ENCODE measurements around the gene CCM2.
A peak's percentile ranks its signal among the peaks of the same experiment; 100 is the strongest.

CCM2 gene

DNA sequence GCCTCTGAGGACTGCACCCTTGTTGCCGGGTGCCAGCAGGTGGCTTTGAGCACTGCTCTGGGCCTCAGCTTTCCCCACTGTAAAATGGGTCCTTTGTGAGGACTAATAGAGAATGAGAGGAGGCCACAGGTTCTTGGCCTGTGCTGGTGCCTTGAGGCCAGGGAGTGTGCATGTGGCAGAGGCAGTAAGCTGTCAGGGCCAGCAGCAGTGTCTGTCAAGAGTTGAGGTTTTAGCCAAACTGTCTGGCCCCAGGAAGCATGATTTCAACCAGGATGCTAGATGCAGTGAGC, 75.3 kb downstream of the CCM2 start:
- no peaks in the 10 kb centered on the region for H3K27me3 ChIP-seq
- H3K27ac ChIP-seq: no peak overlapping the region
- no peak for TF ChIP-seq Cebpa-rat (IDR thresholded peaks at IDR 0.05)
- peaks cover 63% of the 10 kb centered on the region for H4K20me1 ChIP-seq
- H3K9ac ChIP-seq: no peak overlapping the region
- H3K9me3 ChIP-seq: no peaks in the 10 kb centered on the region
- peaks cover 78% of the 10 kb centered on the region for H3K36me3 ChIP-seq
- H3K4me1 ChIP-seq: peaks cover 7% of the 10 kb centered on the region; the same call in 1 of the 2 replicates
- H3K4me2 ChIP-seq: no peak overlapping the region
- no peak overlapping the region for H3K4me3 ChIP-seq

DNA sequence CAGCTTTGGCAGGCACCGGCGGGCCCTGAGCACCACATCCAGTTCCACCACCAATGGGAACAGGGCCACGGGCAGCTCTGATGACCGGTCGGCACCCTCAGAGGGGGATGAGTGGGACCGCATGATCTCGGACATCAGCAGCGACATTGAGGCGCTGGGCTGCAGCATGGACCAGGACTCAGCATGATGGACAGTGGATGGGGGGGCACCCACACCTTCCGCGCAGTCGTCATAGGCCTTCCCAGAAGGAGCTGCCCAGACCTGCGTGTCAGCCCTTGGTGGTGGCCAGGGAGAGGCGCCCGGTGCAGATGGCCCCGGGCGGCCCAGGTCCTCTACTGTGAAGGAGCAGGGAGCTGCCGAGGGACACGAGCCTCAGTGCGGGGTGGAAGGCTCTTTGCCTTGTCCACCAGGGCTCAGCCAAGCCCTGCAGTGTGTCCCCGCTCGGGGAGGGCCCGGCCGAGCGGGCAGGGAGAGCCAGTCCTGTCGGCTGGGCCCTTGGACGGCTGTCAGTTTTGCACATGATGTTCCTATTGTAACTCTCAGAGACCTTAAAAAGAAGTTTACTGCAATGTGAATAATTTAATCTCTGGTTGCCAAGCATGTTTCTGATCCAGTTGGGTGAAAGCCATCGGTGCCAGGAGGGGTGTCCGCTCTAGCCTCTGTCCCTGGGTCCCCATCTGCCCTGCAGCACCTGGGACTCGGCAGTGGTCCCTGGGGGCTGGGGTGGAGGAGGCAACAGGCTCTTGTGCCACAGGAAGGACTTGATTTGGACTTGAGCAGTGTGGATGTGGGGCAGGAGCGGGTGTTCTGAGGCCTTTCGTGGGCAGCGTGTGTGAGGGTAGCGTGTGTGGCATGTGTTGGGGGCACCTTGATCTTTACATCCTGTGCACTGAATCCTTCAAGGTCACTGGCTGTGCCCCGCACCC, 76.1 kb downstream of the CCM2 start:
- Histone ChIP-seq H3K4me1 (peaks cover 7% of the 10 kb centered on the region; the same call in 1 of the 2 replicates), H3K4me2 (no peak overlapping the region), H3K36me3 (peaks cover 72% of the 10 kb centered on the region), H4K20me1 (peaks cover 56% of the 10 kb centered on the region), H3K27ac (no peak overlapping the region), H3K9ac (no peak overlapping the region), H3K4me3 (no peak overlapping the region), H3K27me3 (no peaks in the 10 kb centered on the region), H3K9me3 (no peaks in the 10 kb centered on the region)
- no peak for TF ChIP-seq Cebpa-rat (IDR thresholded peaks at IDR 0.05)

GRCh38 chr7:45076946-45077345, 76.9 kb downstream of the CCM2 start:
- Histone ChIP-seq H3K27ac (no peak overlapping the region; the same call in 1 of the 2 replicates), H3K36me3 (peaks cover 64% of the 10 kb centered on the region), H3K9me3 (no peaks in the 10 kb centered on the region), H3K4me3 (no peak overlapping the region), H3K4me2 (no peak overlapping the region), H3K4me1 (peaks cover 13% of the 10 kb centered on the region), H3K9ac (no peak overlapping the region), H3K27me3 (no peaks in the 10 kb centered on the region), H4K20me1 (peaks cover 51% of the 10 kb centered on the region)
- no peak for TF ChIP-seq Cebpa-rat (IDR thresholded peaks at IDR 0.05)

GRCh38 chr7:45077579-45077978, 77.6 kb downstream of the CCM2 start:
- Histone ChIP-seq H3K36me3 (peaks cover 58% of the 10 kb centered on the region), H3K4me1 (peaks cover 16% of the 10 kb centered on the region), H3K27me3 (no peaks in the 10 kb centered on the region), H3K9ac (no peak overlapping the region), H4K20me1 (peaks cover 44% of the 10 kb centered on the region), H3K4me2 (no peak overlapping the region), H3K4me3 (no peak overlapping the region), H3K9me3 (no peaks in the 10 kb centered on the region), H3K27ac (no peak overlapping the region)
- no peak for TF ChIP-seq Cebpa-rat (IDR thresholded peaks at IDR 0.05)

DNA sequence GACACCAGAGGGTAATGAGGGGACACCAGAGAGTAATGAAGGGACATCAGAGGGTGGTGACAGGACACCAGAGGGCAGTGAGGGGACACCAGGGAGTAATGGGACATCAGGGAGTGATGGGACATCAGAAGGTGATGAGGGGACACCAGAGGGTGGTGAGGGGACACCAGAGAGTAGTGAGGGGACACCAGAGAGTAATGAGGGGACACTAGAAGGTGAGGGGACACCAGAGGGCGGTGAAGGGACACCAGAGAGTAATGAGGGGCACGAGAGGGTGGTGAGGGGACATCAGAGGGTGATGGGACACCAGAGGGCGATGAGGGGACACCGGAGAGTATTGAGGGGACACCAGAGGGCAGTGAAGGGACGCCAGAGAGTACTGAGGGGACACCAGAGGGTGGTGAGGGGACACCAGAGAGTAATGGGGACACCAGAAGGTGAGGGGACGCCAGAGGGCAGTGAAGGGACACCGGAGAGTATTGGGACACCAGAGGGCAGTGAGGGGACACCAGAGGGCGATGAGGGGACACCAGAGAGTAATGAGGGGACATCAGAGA, 78.2 kb downstream of the CCM2 start:
- no peaks in the 10 kb centered on the region for H3K27me3 ChIP-seq
- H3K9ac ChIP-seq: no peak overlapping the region
- no peak overlapping the region for H3K4me3 ChIP-seq
- no peak for TF ChIP-seq Cebpa-rat (IDR thresholded peaks at IDR 0.05)
- H3K27ac ChIP-seq: no peak overlapping the region
- peaks cover 16% of the 10 kb centered on the region for H3K4me1 ChIP-seq
- peaks cover 51% of the 10 kb centered on the region for H3K36me3 ChIP-seq
- H4K20me1 ChIP-seq: peaks cover 38% of the 10 kb centered on the region
- H3K4me2 ChIP-seq: no peak overlapping the region
- H3K9me3 ChIP-seq: no peaks in the 10 kb centered on the region

- H3K27me3 ChIP-seq: no peaks in the 10 kb centered on the region
- H3K4me2 ChIP-seq: no peak overlapping the region
- no peak overlapping the region for H3K27ac ChIP-seq
- no peaks in the 10 kb centered on the region for H3K9me3 ChIP-seq
- TF ChIP-seq Cebpa-rat (IDR thresholded peaks at IDR 0.05): no peak
- H3K9ac ChIP-seq: no peak overlapping the region
- H3K4me1 ChIP-seq: peaks cover 21% of the 10 kb centered on the region
- H3K4me3 ChIP-seq: no peak overlapping the region
- peaks cover 16% of the 10 kb centered on the region for H4K20me1 ChIP-seq
- peaks cover 29% of the 10 kb centered on the region for H3K36me3 ChIP-seq
These were observed 80.4 kb downstream of the CCM2 start for GRCh38 chr7:45080265-45080957.

DNA sequence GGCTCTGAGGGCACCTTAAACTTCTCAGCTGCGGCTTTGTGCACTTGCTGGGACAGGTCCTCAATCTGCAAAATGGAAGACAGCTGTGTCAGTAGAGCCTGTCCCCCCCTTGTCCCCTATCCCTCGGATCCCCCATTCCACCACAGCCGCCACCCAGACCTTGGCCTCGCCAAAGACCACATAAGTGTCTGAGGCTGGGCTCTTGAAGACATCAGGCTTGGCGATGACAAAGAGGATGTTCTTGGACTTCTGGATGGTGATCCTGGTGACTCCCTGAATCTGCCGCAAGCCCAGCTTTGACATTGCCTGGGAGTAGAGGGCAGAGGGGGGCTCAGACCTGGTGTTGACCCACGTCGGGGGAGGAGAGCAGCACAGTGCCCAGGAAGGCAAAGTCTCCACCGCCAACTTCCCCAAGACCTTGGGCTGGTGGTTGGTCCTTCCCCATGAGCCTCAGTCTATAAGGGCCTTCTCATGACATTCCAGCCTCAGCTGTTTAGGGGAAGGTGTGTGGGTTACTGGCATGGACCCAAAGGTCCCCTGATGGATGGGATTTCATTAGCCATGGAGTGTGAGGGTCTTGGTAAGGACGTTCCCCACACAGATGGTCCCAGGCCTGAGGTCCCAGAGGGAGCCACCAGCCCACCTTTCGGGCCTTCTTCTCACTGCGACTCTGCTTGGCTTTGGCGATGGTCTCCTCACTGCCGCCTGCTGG, 81.1 kb downstream of the CCM2 start:
- H3K27me3 ChIP-seq: no peaks in the 10 kb centered on the region
- H4K20me1 ChIP-seq: peaks cover 9% of the 10 kb centered on the region
- H3K27ac ChIP-seq: no peak overlapping the region
- no peak overlapping the region for H3K4me3 ChIP-seq
- H3K4me1 ChIP-seq: peaks cover 22% of the 10 kb centered on the region
- TF ChIP-seq Cebpa-rat (IDR thresholded peaks at IDR 0.05): no peak
- H3K4me2 ChIP-seq: no peak overlapping the region
- H3K9me3 ChIP-seq: no peaks in the 10 kb centered on the region
- H3K9ac ChIP-seq: no peak overlapping the region
- H3K36me3 ChIP-seq: peaks cover 22% of the 10 kb centered on the region

DNA sequence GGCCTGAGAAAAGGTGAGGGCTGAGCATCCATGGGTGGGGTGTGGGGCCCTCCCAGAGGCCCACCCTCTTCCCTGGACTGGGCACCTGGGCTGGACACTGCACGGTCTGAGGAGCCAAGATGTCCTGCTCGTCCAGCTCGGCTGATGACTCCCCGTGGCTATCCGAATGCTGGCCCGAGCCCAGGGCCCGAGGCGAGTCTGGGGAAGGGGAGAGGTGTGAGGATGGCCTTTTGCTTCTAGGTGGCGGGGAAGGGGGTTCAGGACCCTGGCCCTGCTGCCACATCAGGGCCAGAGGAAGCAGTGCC, 81.6 kb downstream of the CCM2 start:
- no peak for TF ChIP-seq Cebpa-rat (IDR thresholded peaks at IDR 0.05)
- H3K4me1 ChIP-seq: peaks cover 18% of the 10 kb centered on the region

GRCh38 chr7:45082031-45082830, 82.2 kb downstream of the CCM2 start:
- peaks cover 12% of the 10 kb centered on the region for H3K36me3 ChIP-seq
- no peaks in the 10 kb centered on the region for H3K27me3 ChIP-seq
- peak overlapping the region; percentile 41; the same call in 1 of the 2 replicates for H3K27ac ChIP-seq
- H3K4me3 ChIP-seq: no peak overlapping the region
- H3K4me1 ChIP-seq: peaks cover 18% of the 10 kb centered on the region
- peak overlapping the region; percentile 28; the same call in 1 of the 2 replicates for H3K4me2 ChIP-seq
- peaks cover under 1% of the 10 kb centered on the region; the same call in 1 of the 2 replicates for H4K20me1 ChIP-seq
- H3K9me3 ChIP-seq: no peaks in the 10 kb centered on the region
- TF ChIP-seq Cebpa-rat (IDR thresholded peaks at IDR 0.05): no peak
- no peak overlapping the region for H3K9ac ChIP-seq

More for the DNA sequence above, 81.6 kb downstream of the CCM2 start:
- Histone ChIP-seq H3K27ac (peak overlapping the region; percentile 41; the same call in 1 of the 2 replicates), H3K9me3 (no peaks in the 10 kb centered on the region), H3K4me2 (peak overlapping the region; percentile 28; the same call in 1 of the 2 replicates), H3K36me3 (peaks cover 18% of the 10 kb centered on the region), H4K20me1 (peaks cover 5% of the 10 kb centered on the region; the same call in 1 of the 2 replicates), H3K27me3 (no peaks in the 10 kb centered on the region), H3K9ac (no peak overlapping the region), H3K4me3 (no peak overlapping the region)
